HG03139 (cell line): ENCODE results near the gene METTL26.

ENCODE experiments used
- ATAC-seq: cut with Tn5 transposase; IDR thresholded peaks from one replicate; pipeline ENCODE4 v1.9.1; 2021; ENCODE audit not compliant: unreplicated experiment

The METTL26 gene

DNA sequence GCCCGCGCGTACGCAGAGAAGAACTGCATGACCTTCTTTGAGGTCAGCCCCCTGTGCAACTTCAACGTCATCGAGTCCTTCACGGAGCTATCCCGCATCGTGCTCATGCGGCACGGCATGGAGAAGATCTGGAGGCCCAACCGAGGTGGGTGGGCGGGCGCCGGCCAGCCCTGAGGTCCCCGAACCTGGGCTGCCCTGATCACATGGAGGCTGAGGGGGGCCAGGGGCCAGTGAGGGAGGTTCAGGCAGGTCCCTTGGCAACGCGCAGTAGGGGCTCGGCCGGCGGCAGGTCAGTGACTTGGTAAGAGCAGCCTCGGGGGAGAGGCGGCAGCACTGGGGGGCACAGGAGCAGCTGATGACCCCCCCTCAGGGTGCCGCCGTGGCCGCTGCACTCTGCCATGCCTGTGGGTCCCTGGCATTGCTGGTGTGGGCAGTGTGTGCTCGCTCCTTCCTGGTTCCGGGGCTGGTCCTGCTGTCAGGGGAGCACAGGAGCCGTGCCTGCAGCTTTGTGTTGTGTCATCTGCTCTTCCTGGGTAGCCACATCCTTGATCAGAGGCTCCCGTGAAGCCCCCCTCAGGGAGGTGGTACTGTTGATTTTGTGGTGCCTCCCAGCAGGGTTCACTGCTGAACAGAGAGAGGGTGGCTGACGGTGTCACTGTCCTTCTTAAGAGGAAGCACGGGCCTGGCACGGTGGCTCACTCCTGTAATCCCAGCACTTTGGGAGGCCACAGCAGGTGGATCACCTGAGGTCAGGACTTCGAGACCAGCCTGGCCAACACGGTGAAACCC, 9.9 kb downstream of the METTL26 start:
- no peak for ATAC-seq

DNA sequence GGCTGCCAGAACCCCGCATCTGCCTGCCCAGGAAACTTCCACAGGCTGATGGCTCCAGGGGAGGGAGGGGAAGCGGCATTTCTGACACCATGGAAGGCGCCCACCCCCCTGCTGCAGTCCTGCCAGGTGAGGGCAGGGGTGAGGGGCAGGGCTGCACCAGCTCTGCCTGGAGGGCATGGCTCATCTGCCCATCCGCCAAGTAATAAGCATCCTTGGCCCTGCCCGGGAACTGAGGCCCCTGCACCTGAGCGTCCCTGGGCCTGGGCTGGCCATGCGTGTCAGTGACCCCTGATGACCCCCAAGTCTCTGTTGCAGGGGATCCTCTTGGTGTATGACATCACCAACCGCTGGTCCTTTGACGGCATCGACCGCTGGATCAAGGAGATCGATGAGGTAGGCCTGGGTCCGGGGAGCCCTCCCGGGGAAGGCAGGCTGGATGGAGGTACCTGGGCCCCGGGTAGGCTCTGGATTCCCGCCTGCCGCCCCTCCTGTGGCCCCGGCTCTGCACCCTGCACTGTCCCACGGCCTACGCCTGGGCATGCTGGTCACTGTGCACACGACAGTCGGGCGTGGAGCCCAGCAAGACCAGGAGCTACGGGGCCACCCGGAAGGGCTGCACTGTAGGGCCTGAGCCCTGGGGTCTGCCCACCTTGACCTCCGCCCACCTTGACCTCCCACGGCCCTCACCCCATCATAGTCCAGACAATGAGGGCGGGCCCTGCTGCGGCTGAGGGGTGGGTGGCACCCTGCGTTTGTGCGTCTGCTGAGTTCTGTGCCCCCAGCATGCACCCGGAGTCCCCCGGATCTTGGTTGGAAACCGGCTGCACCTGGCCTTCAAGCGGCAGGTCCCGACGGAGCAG, 10.8 kb downstream of the METTL26 start:
- ATAC-seq, result no peak

DNA sequence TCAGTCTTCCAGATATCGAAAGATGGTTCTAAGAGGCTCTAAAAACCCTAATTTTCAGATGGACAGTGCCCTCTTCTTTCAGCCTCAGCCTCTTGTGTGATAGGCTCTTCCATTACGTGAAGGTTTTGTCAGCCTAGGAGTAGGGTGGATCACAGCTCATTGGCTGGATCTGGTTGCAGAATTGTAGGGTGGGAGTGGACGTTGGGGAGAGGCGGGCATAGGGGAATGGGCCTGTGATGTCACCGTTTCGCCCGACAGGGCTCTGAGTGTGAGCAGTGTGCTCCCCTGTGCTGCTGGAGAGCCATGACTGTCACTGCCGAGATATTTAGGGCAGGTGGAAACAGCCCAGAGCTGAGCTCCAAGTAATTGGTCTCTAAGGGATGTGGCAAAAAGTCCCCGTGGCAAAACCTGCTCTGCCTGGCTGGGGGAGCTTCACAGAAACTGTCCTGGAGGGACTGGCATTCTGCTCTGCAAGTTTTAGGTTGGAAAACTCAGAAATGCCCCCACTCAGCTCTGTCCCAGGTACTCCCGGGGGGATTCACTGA, 11.5 kb downstream of the METTL26 start:
- no peak for ATAC-seq

DNA sequence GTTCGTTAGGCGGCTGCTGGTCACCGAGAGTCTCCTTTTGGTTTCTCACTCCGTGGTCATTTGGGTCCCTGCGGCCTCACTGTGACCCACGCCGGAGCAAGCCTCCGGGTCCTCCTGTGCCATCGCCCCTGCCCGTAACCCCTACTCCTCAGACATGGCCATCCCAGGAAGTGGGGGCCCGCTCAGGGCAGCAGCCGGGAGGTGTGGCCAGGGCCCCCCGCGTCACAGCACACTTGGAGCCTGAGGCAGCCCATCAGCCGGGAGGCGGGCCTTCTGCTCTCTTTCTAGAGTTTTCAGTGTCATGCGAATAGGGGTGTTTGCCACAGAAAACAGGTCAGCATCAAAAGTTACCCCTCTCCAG, 13.2 kb downstream of the METTL26 start:
- no peak for ATAC-seq

DNA sequence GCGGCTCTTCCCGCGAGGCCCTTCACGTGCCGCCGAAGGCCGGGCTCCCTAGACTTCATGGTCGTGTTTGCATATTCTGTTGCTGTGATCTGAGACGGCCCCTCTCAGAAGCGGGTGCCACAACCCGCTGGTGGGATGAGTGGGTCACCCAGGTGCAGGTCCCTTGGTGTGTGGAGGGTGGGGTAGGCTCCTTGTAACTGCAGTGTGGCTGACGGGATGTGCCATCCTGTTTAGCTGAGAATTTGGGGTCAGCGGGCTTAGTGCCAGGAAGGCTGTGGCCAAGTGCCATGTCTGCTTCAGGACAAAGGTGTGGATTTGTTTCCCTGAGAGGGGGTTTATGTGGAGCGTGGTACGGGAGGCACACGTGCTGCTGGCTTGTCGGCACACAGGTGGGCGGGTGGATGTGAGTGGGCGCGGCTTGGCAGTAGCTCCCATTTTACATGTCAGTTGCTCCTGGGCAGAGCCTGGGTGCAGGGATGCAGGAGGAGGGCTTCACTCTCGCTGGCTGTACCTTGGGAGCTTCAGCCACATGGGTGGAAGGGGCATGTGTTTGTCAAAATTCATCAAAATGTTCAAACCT, 14.5 kb downstream of the METTL26 start:
- ATAC-seq, result no peak

DNA sequence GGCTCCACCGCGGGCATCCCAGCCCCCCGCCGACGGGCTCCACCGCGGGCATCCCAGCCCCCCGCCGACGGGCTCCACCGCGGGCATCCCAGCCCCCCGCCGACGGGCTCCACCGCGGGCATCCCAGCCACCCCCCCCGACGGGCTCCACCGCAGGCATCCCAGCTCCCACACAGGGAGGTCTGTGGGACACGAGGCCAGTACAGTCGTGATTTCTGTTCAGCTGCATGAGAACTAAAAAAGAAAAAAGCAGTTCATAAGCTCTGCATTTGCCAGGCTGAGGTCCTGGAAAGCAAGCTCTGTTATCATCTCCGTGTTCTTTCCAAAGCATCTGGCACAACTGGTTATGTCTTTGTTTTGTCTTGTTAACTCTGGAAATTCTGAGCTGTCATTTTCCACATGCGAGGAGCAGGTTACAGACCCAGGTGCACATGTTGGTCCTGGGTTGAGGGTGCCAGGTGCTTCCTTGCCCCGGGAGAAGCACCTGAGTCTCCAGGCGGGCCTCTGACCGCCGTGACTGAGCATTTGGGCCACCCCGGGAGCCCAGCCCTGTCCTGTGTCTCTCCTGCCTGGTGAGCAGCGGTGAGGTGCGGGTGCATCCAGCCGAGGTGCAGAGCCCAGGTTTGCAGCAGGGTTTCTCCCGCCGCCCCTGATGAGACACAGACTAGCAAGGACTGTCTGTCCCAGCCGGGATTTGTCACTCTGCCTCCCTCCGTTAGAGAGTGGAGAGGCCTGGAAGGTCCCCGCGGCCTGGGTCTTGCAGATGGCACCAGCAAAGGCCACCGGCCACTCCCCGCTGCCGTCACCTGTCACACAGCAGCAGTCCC, 15.2 kb downstream of the METTL26 start:
- no peak for ATAC-seq

DNA sequence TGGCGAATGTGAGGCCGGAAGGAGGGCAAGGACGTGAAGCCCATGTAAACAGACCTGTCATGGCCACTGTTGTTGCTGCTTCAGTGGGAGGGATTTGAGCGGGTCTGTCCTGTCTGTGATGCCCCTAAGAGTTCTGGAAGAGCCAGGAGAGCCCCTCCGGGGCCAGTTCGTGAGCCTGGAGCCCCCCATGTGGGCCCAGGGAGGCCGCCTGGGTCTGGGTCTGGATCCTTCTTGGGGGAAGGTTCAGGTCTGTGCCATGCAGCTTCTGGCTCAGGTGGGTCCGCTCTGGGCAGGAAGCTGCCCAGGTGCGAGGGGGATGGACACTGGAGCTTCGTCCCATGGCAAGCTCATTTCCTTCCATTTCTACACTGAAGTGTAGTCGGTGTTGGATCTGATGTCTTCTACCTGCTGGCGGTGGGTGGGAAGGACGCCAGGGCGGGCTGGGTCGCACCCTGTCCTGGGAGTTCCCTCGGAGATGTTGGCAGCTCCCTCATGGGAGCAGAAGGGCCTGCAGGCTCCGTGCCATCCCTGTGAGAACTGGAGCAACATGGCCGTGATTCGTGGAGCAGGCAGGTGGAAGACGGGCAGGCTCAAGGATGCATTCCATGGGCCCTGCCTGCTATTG, 16.5 kb downstream of the METTL26 start:
- ATAC-seq, result no peak

DNA sequence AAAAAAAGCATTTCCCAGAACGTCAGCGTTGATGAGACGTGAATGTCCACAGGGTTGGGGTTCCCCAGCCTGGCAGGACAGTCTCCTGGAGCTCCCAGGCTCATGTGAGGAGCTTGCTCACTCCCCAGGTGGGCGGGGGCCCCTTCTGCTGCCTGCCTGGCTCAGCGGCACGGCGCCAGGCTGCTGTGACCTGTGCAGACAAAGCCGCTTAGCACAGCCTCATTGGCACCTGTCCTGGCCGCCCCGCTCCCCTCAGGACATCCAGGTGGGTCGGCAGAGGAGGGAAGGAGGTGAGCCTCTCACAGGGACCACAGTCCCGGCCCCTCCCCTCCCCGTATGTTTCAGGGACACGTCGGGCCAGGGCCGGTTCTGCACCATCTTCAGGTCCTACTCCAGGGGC, 18.2 kb downstream of the METTL26 start:
- no peak for ATAC-seq

DNA sequence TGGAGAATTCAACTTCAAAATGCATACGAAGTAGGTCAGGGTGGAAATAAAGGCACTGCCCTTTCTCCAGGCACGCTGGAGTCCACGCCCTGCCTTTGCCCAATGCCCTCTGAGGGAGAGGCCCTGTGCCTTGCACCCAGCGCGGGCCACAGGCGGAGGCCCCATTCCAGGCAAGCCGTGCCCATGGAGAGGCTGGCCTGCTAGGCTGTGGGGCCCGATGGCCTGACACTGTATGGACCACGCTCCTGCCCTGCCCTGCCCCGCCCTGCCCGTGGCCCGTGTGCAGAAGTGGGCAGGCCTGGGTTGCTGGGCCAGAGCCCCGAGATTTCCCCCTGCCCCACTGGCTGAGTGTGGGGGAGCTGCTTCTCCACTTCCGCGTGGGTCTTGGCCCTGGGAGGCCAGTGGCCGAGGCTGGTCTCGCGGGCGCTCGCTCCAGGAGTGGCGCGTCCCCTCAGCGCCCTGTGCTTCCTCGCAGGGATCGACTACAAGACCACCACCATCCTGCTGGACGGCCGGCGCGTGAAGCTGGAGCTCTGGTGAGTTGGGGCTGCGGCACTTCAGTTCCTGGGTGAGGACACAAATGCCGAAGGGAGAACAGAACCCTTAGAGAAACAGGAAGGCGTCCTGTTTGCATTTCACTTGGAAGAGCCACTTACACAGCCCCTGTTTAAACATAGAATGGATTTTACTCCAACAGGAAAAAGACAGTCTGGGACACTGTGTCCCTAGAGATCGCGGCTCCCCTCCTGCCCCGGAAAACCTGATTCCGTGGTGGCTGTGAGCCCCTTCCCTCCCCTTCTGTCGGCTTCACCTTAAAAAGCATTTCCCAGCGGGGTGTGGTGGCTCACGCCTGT, 19.1 kb downstream of the METTL26 start:
- no peak for ATAC-seq

DNA sequence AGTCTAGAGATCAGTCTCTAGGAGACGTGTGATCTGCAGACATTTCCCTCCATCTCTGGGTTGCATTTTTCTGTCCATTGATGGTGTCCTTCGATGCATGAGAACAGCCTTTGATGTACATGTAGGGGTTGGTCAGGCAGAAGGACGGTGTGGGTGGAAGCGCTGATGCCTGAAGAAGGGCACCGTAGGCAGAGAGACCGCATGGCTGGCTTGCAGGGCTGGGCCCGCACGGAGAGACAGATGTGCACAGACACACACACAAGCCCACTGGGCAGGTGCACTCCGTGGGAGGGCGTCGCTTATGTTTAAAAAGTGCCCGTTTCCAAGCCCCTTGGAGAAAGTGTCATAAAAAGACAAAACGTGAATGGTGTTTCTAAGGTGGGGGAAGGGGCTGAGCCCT, 21.0 kb downstream of the METTL26 start:
- ATAC-seq, result no peak

DNA sequence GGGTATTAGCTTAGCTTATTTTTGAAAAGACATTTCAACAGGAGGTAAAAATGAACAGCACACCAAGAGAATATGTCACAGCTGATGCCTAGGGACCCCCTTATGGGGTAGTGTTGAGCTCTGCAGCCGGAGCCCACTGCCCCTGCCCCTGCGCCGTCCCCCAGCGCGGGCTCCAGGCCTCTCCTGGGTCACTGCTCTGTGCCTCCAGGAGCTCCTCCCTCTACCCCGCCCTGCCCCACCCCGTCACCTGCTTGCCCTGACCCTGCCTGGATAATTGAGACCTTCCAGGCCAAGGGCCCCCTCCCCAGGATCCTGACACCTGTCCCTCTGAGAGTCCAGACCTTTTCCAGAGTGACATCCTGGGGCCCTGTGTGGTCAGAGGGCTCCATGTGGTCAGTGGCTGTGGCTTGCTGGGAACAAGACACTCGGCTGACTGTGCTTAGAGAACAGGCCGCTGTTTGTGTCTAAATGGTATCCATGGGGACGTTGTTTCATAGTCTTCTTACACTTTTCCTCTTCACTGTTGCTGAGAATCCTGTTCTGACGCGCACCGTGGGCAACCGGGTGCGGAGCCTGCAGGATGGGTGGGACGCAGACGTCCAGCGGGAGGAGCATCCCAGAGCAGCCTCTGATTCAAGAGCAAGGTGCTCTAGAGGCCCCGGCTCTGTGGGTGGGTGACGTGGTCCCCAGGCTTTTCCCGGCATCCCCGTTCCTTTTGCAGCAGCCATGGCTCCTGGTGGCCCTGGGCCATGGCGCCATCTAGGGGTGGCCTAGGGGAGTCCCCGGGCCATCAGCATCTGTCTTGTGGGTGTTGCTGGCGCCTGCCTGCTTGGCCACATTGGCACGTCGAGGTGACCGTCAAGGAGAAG, 25.4 kb downstream of the METTL26 start:
- no peak for ATAC-seq

DNA sequence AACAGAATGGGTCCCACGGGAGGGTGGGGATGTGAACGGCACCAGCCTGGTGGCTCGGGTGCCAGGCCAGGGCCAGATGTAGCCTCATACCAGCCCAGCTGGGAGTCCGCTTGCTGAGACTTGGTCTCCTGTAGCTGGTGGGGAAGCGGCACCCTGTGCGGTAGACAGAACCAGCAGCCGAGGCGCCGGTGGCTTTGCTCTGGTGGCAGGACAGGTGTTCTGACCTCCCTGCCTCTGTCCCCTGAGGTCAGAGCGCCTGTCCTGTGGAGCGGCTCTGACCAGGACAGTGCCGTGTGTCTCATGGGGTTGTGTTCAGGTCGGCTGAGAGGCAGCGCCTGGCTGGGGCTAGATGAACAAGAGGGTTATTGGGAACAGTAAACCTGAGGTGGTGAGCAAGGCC, 26.1 kb downstream of the METTL26 start:
- no peak for ATAC-seq

DNA sequence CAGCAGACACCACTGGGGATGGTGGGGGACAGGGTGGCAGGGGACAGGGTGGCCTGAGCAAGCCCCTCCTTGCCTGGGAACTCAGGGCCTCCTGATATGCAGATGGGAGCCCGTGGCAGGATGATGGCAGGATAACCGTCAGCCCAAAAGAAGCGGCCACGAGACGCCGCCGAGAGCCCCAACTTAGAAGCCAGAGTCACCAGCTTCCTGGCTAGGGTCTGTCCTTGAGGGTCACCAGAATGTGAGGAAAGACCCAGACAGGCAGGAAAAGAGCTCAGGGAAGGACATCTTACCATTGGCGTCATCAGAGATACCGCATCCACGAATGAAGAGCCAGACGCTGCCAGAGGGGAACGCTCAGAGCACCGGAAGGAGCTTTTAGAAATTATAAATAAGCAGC, 26.8 kb downstream of the METTL26 start:
- ATAC-seq, result no peak

DNA sequence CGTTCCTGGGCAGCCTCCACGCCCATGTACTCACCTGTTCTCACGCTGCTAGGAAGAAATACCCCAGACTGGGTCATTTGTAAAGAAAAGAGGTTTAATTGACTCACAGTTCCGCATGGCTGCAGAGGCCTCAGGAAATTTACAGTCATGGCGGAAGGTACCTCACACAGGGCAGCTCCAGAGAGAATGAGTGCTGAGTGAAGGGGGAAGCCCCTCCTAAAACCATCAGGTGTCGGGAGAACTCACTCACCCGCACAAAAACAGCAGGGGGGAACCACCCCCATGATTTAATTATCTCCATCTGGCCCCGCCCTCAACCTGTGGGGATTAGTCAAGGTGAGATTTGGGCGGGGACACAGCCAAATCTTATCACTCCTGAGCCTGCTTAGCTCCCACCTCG, 28.1 kb downstream of the METTL26 start:
- ATAC-seq, result no peak

DNA sequence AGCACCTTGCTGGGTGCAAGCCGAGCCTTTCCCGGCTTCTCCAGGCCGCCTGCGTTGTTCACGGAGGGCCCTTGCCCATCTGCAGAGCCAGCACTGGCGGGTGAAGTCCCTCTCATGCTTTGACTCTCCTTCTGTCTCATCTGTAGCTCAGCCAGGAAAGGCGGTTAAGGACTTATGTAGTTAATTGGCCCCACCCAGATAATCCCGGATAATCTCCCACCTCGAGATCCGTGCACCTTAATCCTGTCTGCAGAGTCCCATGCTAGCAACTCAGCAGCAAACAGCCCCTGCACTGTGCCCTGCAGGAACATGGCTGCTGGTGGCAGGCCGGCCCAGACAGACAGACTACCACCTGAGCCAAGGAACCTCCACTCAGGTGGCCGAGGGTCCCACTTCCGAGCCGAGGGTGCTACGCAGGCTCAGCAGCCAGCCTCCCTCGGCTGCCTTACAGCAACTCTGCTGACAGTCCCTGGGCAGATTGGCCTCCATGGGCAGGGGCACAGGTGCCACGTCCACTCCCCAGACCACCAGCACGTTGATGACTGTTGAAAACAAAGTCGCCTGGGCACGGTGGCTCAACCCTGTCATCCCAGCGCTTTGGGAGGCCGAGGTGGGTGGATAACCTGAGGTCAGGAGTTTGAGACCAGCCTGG, 29.3 kb downstream of the METTL26 start:
- ATAC-seq, result no peak

DNA sequence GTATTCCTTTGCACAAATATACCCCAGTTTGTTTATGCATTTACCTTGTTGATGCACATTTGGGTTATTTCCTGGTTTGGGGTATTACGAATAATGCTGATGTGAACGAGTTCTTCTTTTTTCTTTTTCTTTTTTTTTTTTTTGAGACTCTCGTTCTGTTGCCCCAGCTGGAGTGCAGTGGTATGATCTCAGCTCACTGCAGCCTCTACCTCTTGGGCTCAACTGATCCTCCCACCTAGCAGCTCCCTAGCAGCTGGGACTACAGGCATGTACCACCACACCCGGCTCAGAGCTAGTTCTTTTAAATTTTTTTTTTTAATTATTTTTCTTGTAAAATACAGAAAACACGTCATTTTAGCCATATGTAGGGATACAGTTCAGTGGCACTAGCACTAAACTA, 32.2 kb downstream of the METTL26 start:
- ATAC-seq, result no peak

DNA sequence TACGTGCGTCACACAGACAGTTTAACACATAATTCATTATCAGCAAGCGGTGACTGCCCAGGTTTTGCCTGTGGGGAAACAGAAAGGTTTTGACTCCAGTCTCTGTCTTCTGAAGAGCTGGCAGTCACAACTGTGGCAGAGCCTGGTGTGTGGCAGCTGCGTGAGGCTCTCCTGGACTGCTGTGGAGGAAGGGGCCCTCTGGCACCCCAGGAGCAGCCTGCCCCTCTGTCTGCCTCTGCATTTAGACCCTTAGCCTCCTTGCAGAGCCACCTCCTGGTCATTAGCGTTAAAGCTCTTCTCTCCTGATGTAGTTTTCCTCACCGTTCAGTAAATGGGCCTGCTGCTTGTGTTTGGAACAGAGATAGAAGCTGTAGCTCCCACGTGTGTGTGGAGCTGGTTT, 35.3 kb downstream of the METTL26 start:
- no peak for ATAC-seq
